KOPT-K1 (cell line): ENCODE measurements around the gene ING1.

Source experiments
- H3K27ac ChIP-seq: fragments of 200-600 bp; sonication (generic); 2 replicates; pipeline ENCODE4 v1.5.1; 2016; ENCODE audit warnings: antibody characterized with exemption, mild to moderate bottlenecking, low read depth, low read length; ENCODE audit not compliant: poor library complexity, severe bottlenecking
- H3K36me3 ChIP-seq: fragments of 200-600 bp; sonication (generic); 2 replicates; pipeline ENCODE4 v1.5.1; 2017; ENCODE audit warnings: antibody characterized with exemption, mild to moderate bottlenecking, low read length, moderate library complexity; ENCODE audit not compliant: insufficient read depth
- H3K9me3 ChIP-seq: fragments of 200-600 bp; sonication (generic); 2 replicates; pipeline ENCODE4 v1.5.1; 2017; ENCODE audit warnings: antibody characterized with exemption, low read length, mild to moderate bottlenecking; ENCODE audit not compliant: insufficient read depth, poor library complexity, severe bottlenecking

Gene ING1

GRCh38 chr13:110769097-110769496 is 55.6 kb downstream of the ING1 start:
- Histone ChIP-seq H3K36me3 (no peaks in the 10 kb centered on the region), H3K9me3 (no peaks in the 10 kb centered on the region), H3K27ac (no peak overlapping the region)

- H3K36me3 ChIP-seq, result no peaks in the 10 kb centered on the region
- no peaks in the 10 kb centered on the region for H3K9me3 ChIP-seq
- H3K27ac ChIP-seq, result no peak overlapping the region
Measured at GRCh38 chr13:110770678-110771077, 57.2 kb downstream of the ING1 start.

GRCh38 chr13:110771194-110771593 is 57.7 kb downstream of the ING1 start:
- Histone ChIP-seq H3K9me3 (no peaks in the 10 kb centered on the region), H3K36me3 (no peaks in the 10 kb centered on the region), H3K27ac (no peak overlapping the region)

- Histone ChIP-seq H3K36me3 (no peaks in the 10 kb centered on the region), H3K27ac (no peak overlapping the region), H3K9me3 (no peaks in the 10 kb centered on the region)
Measured at GRCh38 chr13:110772091-110772984, 58.8 kb downstream of the ING1 start.
